Measurements from ENCODE around the gene RER1.

Gene RER1

GRCh38 chr1:2407166-2407990 is 15.7 kb downstream of the RER1 start:
- DNase-seq (ENCODE audit: low read depth, low spot score) = no peak

GRCh38 chr1:2407991-2408275 is 16.3 kb downstream of the RER1 start:
- DNase-seq (ENCODE audit: low read depth, low spot score) = no peak

GRCh38 chr1:2408456-2408855 is 16.8 kb downstream of the RER1 start:
- DNase-seq (ENCODE audit: low read depth, low spot score) = no peak

GRCh38 chr1:2408859-2409276 is 17.2 kb downstream of the RER1 start:
- no peak for DNase-seq (ENCODE audit: low read depth, low spot score)

- no peak for DNase-seq (ENCODE audit: low read depth, low spot score)
Observed at GRCh38 chr1:2409745-2410144, 18.1 kb downstream of the RER1 start.

GRCh38 chr1:2411801-2412394 is 20.3 kb downstream of the RER1 start:
- DNase-seq (ENCODE audit: low read depth, low spot score) = no peak

- peak; percentile 82 for DNase-seq (ENCODE audit: low read depth, low spot score)
Observed at GRCh38 chr1:2412395-2412772, 20.7 kb downstream of the RER1 start, which contains the start of gene PEX10. Gene PEX10, minus strand, starts transcription at chr1:2412564. Its CDS starts 62 bp downstream, at chr1:2412502.

GRCh38 chr1:2412773-2413494 is 21.3 kb downstream of the RER1 start:
- DNase-seq (ENCODE audit: low read depth, low spot score) = no peak

GRCh38 chr1:2413495-2414296 is 22.1 kb downstream of the RER1 start:
- no peak for DNase-seq (ENCODE audit: low read depth, low spot score)

GRCh38 chr1:2414297-2414958 is 22.8 kb downstream of the RER1 start:
- peak; percentile 26 for DNase-seq (ENCODE audit: low read depth, low spot score)

- DNase-seq (ENCODE audit: low read depth, low spot score) = no peak
Observed at GRCh38 chr1:2415337-2415736, 23.7 kb downstream of the RER1 start.

GRCh38 chr1:2415801-2416208 is 24.2 kb downstream of the RER1 start:
- DNase-seq (ENCODE audit: low read depth, low spot score) = no peak

GRCh38 chr1:2416403-2416802 is 24.8 kb downstream of the RER1 start:
- DNase-seq (ENCODE audit: low read depth, low spot score) = no peak

GRCh38 chr1:2417083-2417832 is 25.6 kb downstream of the RER1 start:
- DNase-seq (ENCODE audit: low read depth, low spot score) = no peak

GRCh38 chr1:2417833-2418225 is 26.2 kb downstream of the RER1 start:
- DNase-seq (ENCODE audit: low read depth, low spot score) = no peak

- no peak for DNase-seq (ENCODE audit: low read depth, low spot score)
Observed at GRCh38 chr1:2418791-2419320, 27.2 kb downstream of the RER1 start.

GRCh38 chr1:2419416-2419815 is 27.8 kb downstream of the RER1 start:
- DNase-seq (ENCODE audit: low read depth, low spot score) = no peak

- no peak for DNase-seq (ENCODE audit: low read depth, low spot score)
Observed at GRCh38 chr1:2422523-2422922, 30.9 kb downstream of the RER1 start.

GRCh38 chr1:2425892-2426291 is 34.3 kb downstream of the RER1 start:
- no peak for DNase-seq (ENCODE audit: low read depth, low spot score)

- DNase-seq (ENCODE audit: low read depth, low spot score) = no peak
Observed at GRCh38 chr1:2426540-2426939, 34.9 kb downstream of the RER1 start.

Data from smooth muscle cell of the brain vasculature (primary cell).